Pancreas (tissue), 10 donors: Measurements from ENCODE around the gene NUDT1. TPM values are rescaled to one million over a fixed set of nuclear protein-coding genes. Genes with fewer than 3 reads are reported as not detected.

Experiments used
- ATAC-seq, 4 donors: fragments of 200-7000 bp; cut with Tn5 transposase; one replicate each; pipeline versions ENCODE4 v1.8.0 to v1.9.1; 2020; ENCODE audit warnings: mild to moderate bottlenecking in 4 of 4, moderate library complexity in 4 of 4
- DNase-seq, 6 donors: peaks; one replicate each; pipeline ENCODE4 v3.0.0-alpha.2; 2020
- FAIRE-seq: peaks from 2 replicates; lab custom pipeline; 2012; peaks lifted over from hg19 to GRCh38; lab: Jason Lieb, UNC
- H3K27ac ChIP-seq, 4 donors: fragments of 200-600 bp; sonication (generic); 1 replicate in 3 of 4; 2 replicates in 1 of 4; pipeline versions ENCODE4 v1.5.0 to v1.8.0; 2020
- H3K27me3 ChIP-seq, 4 donors: fragments of 200-600 bp; one replicate each; pipeline ENCODE4 v1.8.0; 2021
- H3K36me3 ChIP-seq, 3 donors: fragments of 200-600 bp; sonication (generic) in 1 of 3; one replicate each; pipeline versions ENCODE4 v1.5.0 to v1.8.0; 2020 to 2021
- H3K4me1 ChIP-seq, 3 donors: fragments of 200-600 bp; one replicate each; pipeline ENCODE4 v1.8.0; 2021
- H3K4me3 ChIP-seq, 4 donors: fragments of 200-600 bp; sonication (generic) in 2 of 4; one replicate each; pipeline versions ENCODE4 v1.5.0 to v1.8.0; 2020 to 2021
- H3K9me3 ChIP-seq, 4 donors: fragments of 200-600 bp; one replicate each; pipeline ENCODE4 v1.8.0; 2021
- WGBS, 2 donors: extraction: QIAGEN DNeasy Blood & Tissue Kit; methylation state at CpG; one replicate each; pipeline ENCODE4 v1.1.7; 2013; 5-methylcytosine and 5-hydroxymethylcytosine counted together
- intact Hi-C, 3 donors: fragments of 100-400 bp; cut with DNase I; formaldehyde crosslinking; loops; one replicate each; pipeline versions ENCODE4 v1.11.1 to v1.14.2; 2022
- polyA plus RNA-seq, 2 donors: library from polyadenylated mRNA; stranded (reverse); fragments of 200-250 nt; gene quantifications; one replicate each; pipeline ENCODE4 v1.2.3, GENCODE V29; 2013
- total RNA-seq, 6 donors: library from RNA; stranded (reverse); fragmentation: NEBNext Ultra II Directional in 4 of 6; extraction: Animal tissue kit (Norgen Biotek cat#: 25700) in 4 of 6; gene quantifications; one replicate each; pipeline versions ENCODE4 v1.2.1 to v1.2.4, GENCODE V29; 2021 to 2023
- TF ChIP-seq, protein P1 (sequence below), 4 donors: fragments of 200-600 bp; sonication (generic) in 3 of 4; IDR thresholded peaks; one replicate each; pipeline versions ENCODE4 v1.5.0 to v1.8.0; 2021; ENCODE audit warnings: antibody characterized with exemption in 4 of 4
- donor health status: healthy with polysubstance abuse.
- donor health status: DM: no; HTN: no; CAD: no; lungs with moderate emphysema.
- donor health status: DM: no; HTN: no; CAD: no.
- donor health status: control.
- donor health status: control.
- donor health status: Bipolar disorder and iron deficiency.
- donor health status: DM: yes; HTN: yes; CAD: no.
- donor health status: DM: no; HTN: no; CAD: no.
- donor health status: DM: no; HTN: no; CAD: no.
- donor health status: DM: yes; HTN: yes; CAD: no.

Gene NUDT1
- total and polyA plus RNA-seq, 8 donors = 2.6 to 7.2 (median 4.6) TPM

DNA sequence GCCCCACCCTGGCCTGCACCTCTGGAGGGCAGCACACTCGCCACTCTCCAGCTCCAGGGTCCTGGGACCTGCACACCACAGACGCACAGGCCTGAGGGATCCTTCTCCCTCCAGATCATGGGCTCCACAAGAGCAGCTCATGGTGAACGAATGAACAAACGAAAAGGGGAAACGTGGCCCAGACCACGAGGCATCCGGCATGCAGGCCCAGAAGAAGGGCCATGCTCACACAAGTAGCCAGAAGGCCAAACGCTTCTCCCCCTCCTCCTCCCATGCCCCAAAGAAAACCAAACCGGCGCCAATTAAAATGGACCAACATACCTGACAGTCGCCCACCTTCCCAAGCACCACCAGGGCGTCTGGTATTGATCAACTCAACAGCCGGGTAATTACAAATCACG is 39.7 kb upstream of the NUDT1 start:
- no peak overlapping the region for H3K4me3 ChIP-seq
- H3K36me3 ChIP-seq = no peaks in the 10 kb centered on the region
- H3K4me1 ChIP-seq = no peaks in the 10 kb centered on the region
- WGBS, 2 donors = 90 to 94% methylated on average over 14 of the region's 14 CpGs
- FAIRE-seq (no peak), DNase-seq (no peak), ATAC-seq (no peak)
- no peak overlapping the region for H3K27ac ChIP-seq
- intact Hi-C loops = no loop called here
- no peaks in the 10 kb centered on the region for H3K9me3 ChIP-seq
- TF ChIP-seq, protein P1, sequence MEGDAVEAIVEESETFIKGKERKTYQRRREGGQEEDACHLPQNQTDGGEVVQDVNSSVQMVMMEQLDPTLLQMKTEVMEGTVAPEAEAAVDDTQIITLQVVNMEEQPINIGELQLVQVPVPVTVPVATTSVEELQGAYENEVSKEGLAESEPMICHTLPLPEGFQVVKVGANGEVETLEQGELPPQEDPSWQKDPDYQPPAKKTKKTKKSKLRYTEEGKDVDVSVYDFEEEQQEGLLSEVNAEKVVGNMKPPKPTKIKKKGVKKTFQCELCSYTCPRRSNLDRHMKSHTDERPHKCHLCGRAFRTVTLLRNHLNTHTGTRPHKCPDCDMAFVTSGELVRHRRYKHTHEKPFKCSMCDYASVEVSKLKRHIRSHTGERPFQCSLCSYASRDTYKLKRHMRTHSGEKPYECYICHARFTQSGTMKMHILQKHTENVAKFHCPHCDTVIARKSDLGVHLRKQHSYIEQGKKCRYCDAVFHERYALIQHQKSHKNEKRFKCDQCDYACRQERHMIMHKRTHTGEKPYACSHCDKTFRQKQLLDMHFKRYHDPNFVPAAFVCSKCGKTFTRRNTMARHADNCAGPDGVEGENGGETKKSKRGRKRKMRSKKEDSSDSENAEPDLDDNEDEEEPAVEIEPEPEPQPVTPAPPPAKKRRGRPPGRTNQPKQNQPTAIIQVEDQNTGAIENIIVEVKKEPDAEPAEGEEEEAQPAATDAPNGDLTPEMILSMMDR (IDR thresholded peaks at IDR 0.05) = no peak
- no peaks in the 10 kb centered on the region for H3K27me3 ChIP-seq

DNA sequence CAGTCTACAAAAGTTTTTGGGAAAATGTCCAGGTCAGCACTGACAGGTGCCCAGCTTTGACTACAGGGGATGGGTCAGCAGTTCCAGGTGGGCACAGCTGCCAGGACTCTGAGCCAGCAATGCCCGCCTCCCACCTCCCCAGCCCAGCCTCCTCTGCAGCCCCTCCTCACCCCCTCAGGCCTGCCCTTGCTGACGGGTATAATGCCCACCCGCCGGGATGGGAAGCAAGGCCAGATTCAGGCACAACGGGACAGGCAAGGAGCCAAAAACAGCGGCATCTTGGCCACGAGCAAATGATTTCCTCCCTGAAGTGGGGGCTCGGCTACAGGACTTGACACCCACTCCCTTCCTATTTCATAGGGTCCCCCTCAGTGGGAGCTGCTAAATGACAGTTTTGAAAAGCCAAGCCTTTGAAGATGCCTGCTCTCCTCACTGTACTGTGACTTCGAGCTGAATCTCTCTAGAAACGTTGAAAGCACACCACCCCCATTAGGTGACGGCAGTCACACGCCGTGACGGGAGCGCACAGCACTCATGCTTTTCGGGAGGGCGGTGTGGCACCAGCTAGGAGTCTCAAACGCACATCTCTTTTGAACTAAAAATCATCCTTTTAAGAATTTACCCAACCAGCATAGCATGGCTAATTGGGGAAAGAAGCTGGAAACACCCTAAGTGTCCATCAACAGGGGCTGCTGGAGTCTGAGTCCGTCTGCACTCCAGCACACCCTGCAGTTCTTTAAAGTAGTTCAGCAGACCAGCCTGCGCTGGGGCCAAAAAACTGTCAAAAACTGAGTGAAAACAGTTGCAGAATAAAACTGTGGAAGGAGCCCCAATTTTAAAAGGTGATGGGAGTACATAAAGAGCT is 38.9 kb upstream of the NUDT1 start:
- FAIRE-seq (no peak), DNase-seq (no peak), ATAC-seq (no peak)
- Histone ChIP-seq H3K27me3 (no peaks in the 10 kb centered on the region), H3K36me3 (no peaks in the 10 kb centered on the region), H3K9me3 (no peaks in the 10 kb centered on the region), H3K27ac (no peak overlapping the region), H3K4me1 (no peaks in the 10 kb centered on the region), H3K4me3 (no peak overlapping the region)
- 82 to 83% methylated on average over 20 of the region's 20 CpGs for WGBS, 2 donors
- intact Hi-C loops = no loop called here
- TF ChIP-seq, protein P1 (IDR thresholded peaks at IDR 0.05) = no peak

DNA sequence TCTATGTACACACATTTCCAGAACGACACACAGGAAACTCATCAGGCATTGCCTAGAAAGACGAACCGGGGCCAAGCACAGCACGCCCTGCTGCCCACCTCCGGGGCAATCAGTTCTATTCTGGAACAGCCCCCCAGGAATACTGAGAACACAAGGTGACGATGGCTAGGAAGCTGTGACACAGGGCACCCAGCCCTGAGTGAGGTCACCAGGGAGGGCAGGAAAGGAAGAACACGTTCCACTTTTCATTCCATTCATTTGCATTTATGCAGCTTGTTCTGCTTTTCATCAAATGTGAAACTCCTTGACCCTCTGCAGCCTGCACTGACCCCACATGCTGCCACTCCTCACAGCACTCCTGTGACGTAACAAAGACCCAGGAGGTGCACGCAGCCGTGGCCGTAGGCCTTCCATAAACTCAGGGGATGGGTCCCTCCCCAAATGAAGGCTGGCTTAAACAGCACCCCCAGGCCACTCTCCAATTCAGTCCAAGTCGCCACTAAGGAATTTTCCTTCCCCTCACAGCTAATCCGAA is 38.2 kb upstream of the NUDT1 start:
- H3K4me3 ChIP-seq = no peak overlapping the region
- TF ChIP-seq, protein P1 (IDR thresholded peaks at IDR 0.05) = no peak
- 76% methylated on average over 13 of the region's 13 CpGs for WGBS, 2 donors
- no peaks in the 10 kb centered on the region for H3K9me3 ChIP-seq
- no peaks in the 10 kb centered on the region for H3K36me3 ChIP-seq
- intact Hi-C loops = no loop called here
- H3K27me3 ChIP-seq = no peaks in the 10 kb centered on the region
- no peak for FAIRE-seq
- DNase-seq = no peak
- H3K4me1 ChIP-seq = no peaks in the 10 kb centered on the region
- ATAC-seq = no peak
- H3K27ac ChIP-seq = no peak overlapping the region

DNA sequence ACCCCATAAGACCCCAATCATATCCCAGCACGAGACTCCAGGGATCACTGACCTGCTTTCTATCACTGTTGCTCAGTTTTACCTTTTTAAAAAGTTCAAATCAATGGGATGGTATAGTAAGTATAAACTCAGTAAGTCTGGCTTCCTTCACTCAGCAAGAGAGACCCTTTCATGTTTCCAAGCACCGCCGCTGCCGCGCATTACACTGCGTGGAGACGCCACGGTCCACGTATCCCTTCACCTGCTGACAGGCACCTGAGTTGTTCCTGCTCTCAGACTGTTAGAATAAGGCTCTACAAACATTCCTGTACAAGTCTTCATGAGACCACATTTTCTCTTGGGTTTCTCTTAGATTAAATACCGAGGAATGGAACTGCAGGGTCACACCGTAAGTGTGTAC is 37.6 kb upstream of the NUDT1 start:
- peak in 1 of 6 donors; percentile 41 for DNase-seq
- intact Hi-C loops = no loop called here
- WGBS, 2 donors = 94 to 98% methylated on average over 11 of the region's 11 CpGs

More for the DNA sequence above, 37.6 kb upstream of the NUDT1 start:
- Histone ChIP-seq H3K36me3 (no peaks in the 10 kb centered on the region), H3K9me3 (no peaks in the 10 kb centered on the region), H3K4me1 (no peaks in the 10 kb centered on the region), H3K27ac (no peak overlapping the region), H3K4me3 (no peak overlapping the region), H3K27me3 (no peaks in the 10 kb centered on the region)
- TF ChIP-seq, protein P1 (IDR thresholded peaks at IDR 0.05) = no peak
- FAIRE-seq = no peak
- ATAC-seq = no peak
